Measurements from ENCODE around the gene IL17RE.

DNA sequence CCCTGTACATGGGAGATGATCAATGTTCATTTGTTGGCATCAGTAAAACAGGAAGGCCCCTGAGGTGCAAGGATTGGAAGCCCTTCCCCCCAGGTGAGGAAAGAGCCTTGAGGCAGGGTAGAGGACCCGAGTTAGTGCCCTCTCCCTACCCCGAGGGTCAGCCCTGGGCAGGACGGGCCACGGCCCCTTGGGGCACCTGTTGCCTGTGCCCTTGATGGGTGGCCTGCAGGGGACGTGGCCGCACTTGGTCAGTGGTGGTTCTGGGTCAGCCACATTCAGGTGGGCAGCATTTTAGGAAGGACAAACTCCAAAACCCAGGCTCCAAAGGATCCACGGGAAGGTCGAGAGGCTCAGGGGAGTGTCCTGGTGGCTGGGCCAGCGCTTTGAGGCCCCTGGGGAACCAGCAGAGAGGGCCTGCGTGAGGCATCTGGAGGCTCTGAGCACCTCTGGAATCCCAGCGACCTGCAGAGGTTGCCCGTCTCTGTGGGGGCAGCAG is 43.1 kb upstream of the IL17RE start:
- TF ChIP-seq, protein P1, sequence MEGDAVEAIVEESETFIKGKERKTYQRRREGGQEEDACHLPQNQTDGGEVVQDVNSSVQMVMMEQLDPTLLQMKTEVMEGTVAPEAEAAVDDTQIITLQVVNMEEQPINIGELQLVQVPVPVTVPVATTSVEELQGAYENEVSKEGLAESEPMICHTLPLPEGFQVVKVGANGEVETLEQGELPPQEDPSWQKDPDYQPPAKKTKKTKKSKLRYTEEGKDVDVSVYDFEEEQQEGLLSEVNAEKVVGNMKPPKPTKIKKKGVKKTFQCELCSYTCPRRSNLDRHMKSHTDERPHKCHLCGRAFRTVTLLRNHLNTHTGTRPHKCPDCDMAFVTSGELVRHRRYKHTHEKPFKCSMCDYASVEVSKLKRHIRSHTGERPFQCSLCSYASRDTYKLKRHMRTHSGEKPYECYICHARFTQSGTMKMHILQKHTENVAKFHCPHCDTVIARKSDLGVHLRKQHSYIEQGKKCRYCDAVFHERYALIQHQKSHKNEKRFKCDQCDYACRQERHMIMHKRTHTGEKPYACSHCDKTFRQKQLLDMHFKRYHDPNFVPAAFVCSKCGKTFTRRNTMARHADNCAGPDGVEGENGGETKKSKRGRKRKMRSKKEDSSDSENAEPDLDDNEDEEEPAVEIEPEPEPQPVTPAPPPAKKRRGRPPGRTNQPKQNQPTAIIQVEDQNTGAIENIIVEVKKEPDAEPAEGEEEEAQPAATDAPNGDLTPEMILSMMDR (conservative IDR thresholded peaks at IDR 0.05 in 1 of 2, IDR thresholded peaks at IDR 0.05 in 1 of 2; ENCODE audit: extremely low read depth in 1 of 2, insufficient read depth in 1 of 2, low read depth in 1 of 2, low read length in 2 of 2) = no peak
- TF ChIP-seq EZH2 (IDR thresholded peaks at IDR 0.05; ENCODE audit: borderline replicate concordance, low read length) = no peak
